ENCODE data around the gene PDGFD. TPM values are rescaled to one million over a fixed set of nuclear protein-coding genes. Genes with fewer than 3 reads are reported as not detected.

PDGFD gene
- total and polyA plus RNA-seq, 2 donors (not counting 1 experiment from before 2014, with no cell fraction given), result 1.3 TPM

GRCh38 chr11:104136861-104137260 is 27.1 kb downstream of the PDGFD start:
- Histone ChIP-seq H3K4me1 (ENCODE audit: control insufficient read depth, extremely low read depth, insufficient read depth, low read length) (no peaks in the 10 kb centered on the region), H3K27me3 (ENCODE audit: control insufficient read depth, insufficient read depth, low read length) (no peaks in the 10 kb centered on the region), H3K4me2 (ENCODE audit: extremely low read depth, insufficient read depth, low read length) (no peak overlapping the region), H3K4me3 (replicated peaks in 1 of 4; ENCODE audit: control extremely low read depth in 1 of 4, insufficient read depth in 1 of 4, low read depth in 3 of 4, low read length in 4 of 4) (no peak overlapping the region), H2AFZ (ENCODE audit: low read length) (no peak overlapping the region), H4K20me1 (ENCODE audit: control insufficient read depth, extremely low read depth, insufficient read depth, low read length) (no peaks in the 10 kb centered on the region), H3K9me3 (ENCODE audit: control insufficient read depth, insufficient read depth, low read depth, low read length) (no peaks in the 10 kb centered on the region), H3K9ac (ENCODE audit: insufficient read depth, low read length) (no peak overlapping the region), H3K36me3 (ENCODE audit: control insufficient read depth, insufficient read depth, low read length) (no peaks in the 10 kb centered on the region), H3K27ac (ENCODE audit: insufficient read depth, low read length) (no peak overlapping the region), H3K79me2 (ENCODE audit: control insufficient read depth, insufficient read depth, low read length) (no peaks in the 10 kb centered on the region)
- no peak for TF ChIP-seq CTCF (conservative IDR thresholded peaks at IDR 0.05 in 1 of 2, IDR thresholded peaks at IDR 0.05 in 1 of 2; ENCODE audit: low read depth in 1 of 2, low read length in 2 of 2)
- no peak for DNase-seq (ENCODE audit: low read depth in 2 of 2)

- Histone ChIP-seq H3K4me1 (ENCODE audit: control insufficient read depth, extremely low read depth, insufficient read depth, low read length) (no peaks in the 10 kb centered on the region), H3K36me3 (ENCODE audit: control insufficient read depth, insufficient read depth, low read length) (no peaks in the 10 kb centered on the region), H3K27me3 (ENCODE audit: control insufficient read depth, insufficient read depth, low read length) (no peaks in the 10 kb centered on the region), H3K9ac (ENCODE audit: insufficient read depth, low read length) (no peak overlapping the region), H4K20me1 (ENCODE audit: control insufficient read depth, extremely low read depth, insufficient read depth, low read length) (no peaks in the 10 kb centered on the region), H3K4me3 (replicated peaks in 1 of 4; ENCODE audit: control extremely low read depth in 1 of 4, insufficient read depth in 1 of 4, low read depth in 3 of 4, low read length in 4 of 4) (no peak overlapping the region), H2AFZ (ENCODE audit: low read length) (no peak overlapping the region), H3K27ac (ENCODE audit: insufficient read depth, low read length) (no peak overlapping the region), H3K79me2 (ENCODE audit: control insufficient read depth, insufficient read depth, low read length) (no peaks in the 10 kb centered on the region), H3K9me3 (ENCODE audit: control insufficient read depth, insufficient read depth, low read depth, low read length) (no peaks in the 10 kb centered on the region), H3K4me2 (ENCODE audit: extremely low read depth, insufficient read depth, low read length) (no peak overlapping the region)
- peak in 1 of 2 donors; percentile 70 for DNase-seq (ENCODE audit: low read depth in 2 of 2)
- TF ChIP-seq CTCF (conservative IDR thresholded peaks at IDR 0.05 in 1 of 2, IDR thresholded peaks at IDR 0.05 in 1 of 2; ENCODE audit: low read depth in 1 of 2, low read length in 2 of 2) (no peak), EZH2 (IDR thresholded peaks at IDR 0.05; ENCODE audit: low read length, missing control alignments) (no peak)
These were observed 29.2 kb downstream of the PDGFD start for GRCh38 chr11:104134745-104135144.

GRCh38 chr11:104130161-104130560 is 33.8 kb downstream of the PDGFD start:
- TF ChIP-seq CTCF (conservative IDR thresholded peaks at IDR 0.05 in 1 of 2, IDR thresholded peaks at IDR 0.05 in 1 of 2; ENCODE audit: low read depth in 1 of 2, low read length in 2 of 2), result no peak
- no peak for TF ChIP-seq EZH2 (IDR thresholded peaks at IDR 0.05; ENCODE audit: low read length, missing control alignments)
- Histone ChIP-seq H3K36me3 (ENCODE audit: control insufficient read depth, insufficient read depth, low read length) (no peaks in the 10 kb centered on the region), H3K4me1 (ENCODE audit: control insufficient read depth, extremely low read depth, insufficient read depth, low read length) (no peaks in the 10 kb centered on the region), H4K20me1 (ENCODE audit: control insufficient read depth, extremely low read depth, insufficient read depth, low read length) (no peaks in the 10 kb centered on the region), H2AFZ (ENCODE audit: low read length) (no peak overlapping the region), H3K9me3 (ENCODE audit: control insufficient read depth, insufficient read depth, low read depth, low read length) (no peaks in the 10 kb centered on the region), H3K4me2 (ENCODE audit: extremely low read depth, insufficient read depth, low read length) (no peak overlapping the region), H3K4me3 (replicated peaks in 1 of 4; ENCODE audit: control extremely low read depth in 1 of 4, insufficient read depth in 1 of 4, low read depth in 3 of 4, low read length in 4 of 4) (no peak overlapping the region), H3K79me2 (ENCODE audit: control insufficient read depth, insufficient read depth, low read length) (no peaks in the 10 kb centered on the region), H3K27me3 (ENCODE audit: control insufficient read depth, insufficient read depth, low read length) (no peaks in the 10 kb centered on the region), H3K27ac (ENCODE audit: insufficient read depth, low read length) (no peak overlapping the region), H3K9ac (ENCODE audit: insufficient read depth, low read length) (no peak overlapping the region)
- no peak for DNase-seq (ENCODE audit: low read depth in 2 of 2)
